ENCODE results near the gene ANKRD18A.
"Not testable (repeated sequence)": the region's sequence is repeated elsewhere in the genome, so short reads cannot be mapped to it uniquely, and the experiment has no call there.

ANKRD18A gene

DNA sequence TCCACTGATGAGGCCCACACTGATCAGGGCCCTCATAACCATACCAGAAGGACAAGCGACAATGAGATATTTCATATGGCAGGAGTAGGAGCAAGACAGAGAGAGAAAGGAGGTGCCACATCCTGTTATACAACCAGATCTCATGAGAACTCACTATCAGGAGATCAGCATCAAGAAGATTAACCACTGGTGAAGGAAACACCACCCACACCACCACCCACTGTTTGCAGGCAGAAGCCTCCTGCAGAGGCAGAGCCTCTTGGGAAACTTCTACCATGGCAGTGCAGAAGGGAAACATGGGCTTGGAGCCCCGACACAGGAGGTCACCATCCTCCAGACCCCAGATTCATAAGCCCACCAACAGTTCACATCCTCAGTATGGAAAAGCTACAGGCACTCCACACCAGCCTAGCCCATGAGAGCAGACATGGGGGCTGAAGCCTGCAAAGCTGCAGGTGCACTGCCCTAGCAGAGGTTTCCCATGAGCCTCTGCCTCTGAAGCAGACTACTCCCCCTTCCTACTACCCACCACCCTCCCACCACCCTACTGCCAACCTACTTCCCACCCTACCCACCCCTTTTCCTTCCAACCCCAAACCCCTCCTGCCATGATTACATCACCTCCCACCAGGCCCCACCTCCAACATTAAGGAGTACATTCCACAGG lies 73.8 kb downstream of the ANKRD18A start:
- H3K4me3 ChIP-seq (ENCODE audit: low read depth, low read length): not testable (repeated sequence)

DNA sequence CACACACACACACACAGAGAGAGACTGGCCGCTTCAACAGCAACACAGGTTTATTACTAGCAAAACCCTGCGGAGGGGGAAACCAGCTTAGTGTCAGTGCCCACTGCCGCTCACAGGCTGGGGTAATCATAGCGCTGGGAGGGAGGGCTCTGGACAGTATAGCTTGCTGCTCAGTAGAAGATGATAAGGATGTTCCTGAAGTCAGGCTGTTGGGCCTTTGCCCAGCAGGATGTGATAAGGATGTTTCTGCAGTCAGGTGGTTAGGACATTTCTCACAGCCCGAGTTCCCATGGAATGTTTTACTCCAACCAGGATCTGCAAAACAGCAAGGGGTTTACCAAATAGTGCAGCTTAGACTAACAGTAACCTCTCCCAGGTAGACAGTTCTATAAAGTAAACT lies 79.9 kb downstream of the ANKRD18A start:
- not testable (repeated sequence) for H3K4me3 ChIP-seq (ENCODE audit: low read depth, low read length)

DNA sequence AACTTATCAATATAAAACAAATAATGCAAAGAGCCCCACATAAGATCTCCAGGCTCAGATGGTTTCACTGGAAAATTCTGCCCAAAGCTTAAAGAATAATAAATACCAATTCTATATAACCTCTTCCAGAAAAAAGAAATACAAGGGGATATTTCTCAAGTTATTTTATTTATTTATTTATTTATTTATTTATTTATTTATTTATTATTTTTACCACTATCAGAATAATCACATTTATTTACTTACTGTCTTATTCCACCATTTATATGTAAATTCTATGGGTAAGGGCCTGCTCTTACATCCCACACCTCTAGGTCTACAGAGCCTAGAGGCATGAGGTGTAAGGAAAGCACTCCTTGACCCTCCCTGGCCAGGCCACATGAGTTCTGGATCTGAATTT lies 91.1 kb downstream of the ANKRD18A start:
- no peak overlapping the region for H3K4me3 ChIP-seq (ENCODE audit: low read depth, low read length)

DNA sequence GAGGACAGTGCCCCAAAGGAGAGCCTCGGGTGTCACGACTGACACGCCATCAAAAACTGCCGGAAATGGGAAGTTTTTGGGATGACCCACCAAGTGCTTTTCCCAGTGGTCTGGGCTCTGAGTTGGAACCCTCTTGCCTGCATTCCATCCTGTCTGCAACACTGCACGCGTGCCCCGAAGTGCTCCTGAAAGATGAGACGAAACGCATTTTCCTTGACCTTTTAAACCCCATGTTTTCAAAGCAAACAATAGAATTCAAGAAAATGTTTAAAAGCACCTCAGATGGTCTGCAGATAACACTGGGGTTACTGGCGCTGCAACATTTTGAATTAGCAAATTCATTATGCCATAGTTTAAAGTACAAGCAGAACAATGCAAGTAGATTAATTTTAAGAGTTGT lies 92.9 kb downstream of the ANKRD18A start:
- no peak overlapping the region for H3K4me3 ChIP-seq (ENCODE audit: low read depth, low read length)

DNA sequence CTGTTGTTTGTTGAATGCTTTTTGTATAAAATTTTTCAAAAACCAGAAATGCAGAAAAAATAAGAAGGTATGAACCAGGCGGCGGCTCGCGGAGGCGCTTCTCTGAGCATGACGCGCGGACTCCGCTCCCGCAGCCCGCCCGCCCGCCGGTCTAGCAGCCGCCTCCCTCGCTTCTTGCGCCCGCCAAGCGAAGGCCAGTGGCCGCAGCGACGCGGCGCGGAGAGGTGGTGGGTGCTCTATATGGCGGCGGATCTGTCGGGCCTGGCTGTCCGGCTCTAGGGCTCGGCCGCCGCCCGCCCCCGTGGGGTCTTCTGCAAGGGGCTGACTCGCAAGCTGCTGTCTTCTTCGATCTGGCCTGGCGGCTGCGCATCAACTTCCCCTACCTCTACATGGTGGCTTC lies 93.8 kb downstream of the ANKRD18A start:
- no peak overlapping the region for H3K4me3 ChIP-seq (ENCODE audit: low read depth, low read length)

DNA sequence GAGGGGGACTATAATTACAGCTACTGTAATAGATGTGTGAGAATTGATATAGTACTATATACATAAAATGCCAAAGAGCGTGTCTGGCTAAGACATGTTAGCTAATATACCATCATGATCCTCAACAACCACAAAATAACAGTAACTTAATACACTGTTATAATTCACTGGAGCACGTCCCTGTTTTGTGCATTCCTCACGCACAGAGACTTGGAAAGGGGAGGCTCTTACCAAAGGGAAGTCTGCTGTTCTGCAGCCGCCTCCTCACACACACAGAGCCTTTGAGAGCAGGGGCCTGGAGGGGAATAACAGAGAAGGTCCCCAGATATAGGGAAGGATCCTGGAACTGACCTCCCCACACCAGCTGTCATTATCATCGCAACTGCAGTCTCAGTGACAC lies 97.3 kb downstream of the ANKRD18A start:
- H3K4me3 ChIP-seq (ENCODE audit: low read depth, low read length): no peak overlapping the region

DNA sequence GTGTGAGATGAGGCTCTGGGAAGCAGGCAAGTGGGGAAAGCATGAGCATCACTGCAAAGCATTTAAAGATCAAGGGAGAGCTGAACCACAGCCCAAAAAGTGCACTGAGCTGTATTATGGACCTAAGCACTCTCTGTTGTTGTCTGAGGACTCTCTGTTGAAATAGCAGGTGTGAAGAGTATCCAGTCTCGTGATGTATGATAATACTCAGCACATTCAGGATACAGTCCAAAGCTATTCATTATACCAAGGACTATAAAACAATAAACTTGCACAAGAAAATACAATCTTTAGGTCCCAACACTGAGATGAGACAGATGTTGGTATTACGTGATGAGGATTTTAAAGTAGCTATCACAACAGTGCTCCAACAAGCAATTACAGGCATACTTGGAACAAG lies 98.6 kb downstream of the ANKRD18A start:
- no peak overlapping the region for H3K4me3 ChIP-seq (ENCODE audit: low read depth, low read length)

All from iPS-11a (cell line).